HepG2 (cell line): Measurements from ENCODE around the gene MYO16. TPM values are rescaled to one million over a fixed set of nuclear protein-coding genes. Genes with fewer than 3 reads are reported as not detected.

ENCODE experiments used
- ATAC-seq: fragments of 200-7000 bp; cut with Tn5 transposase; 3 replicates; pipeline ENCODE4 v1.9.1; 2020; ENCODE audit warnings: mild to moderate bottlenecking, moderate library complexity
- BruUV-seq: library from RNA; stranded (reverse); fragments of 400-500 nt; replicated peaks from 2 replicates; lab custom pipeline; 2021; lab: Mats Ljungman, UMichigan
- CTCF ChIA-PET: fragments of 300-600 bp; formaldehyde crosslinking; extraction: SDS; loops from one replicate; lab custom pipeline; 2021; ENCODE audit warnings: low total read pairs, inconsistent platforms, low intra/inter-chr PET ratio; lab: Yijun Ruan, JAX
- POLR2A ChIA-PET: fragments of 350-600 bp; sonication (Branson Sonifier 250); formaldehyde crosslinking; loops from one replicate; lab custom pipeline; 2020; ENCODE audit warnings: antibody characterized with exemption, inconsistent platforms; lab: Yijun Ruan, JAX
- DNase-seq: peaks from one replicate; pipeline ENCODE4 v3.0.0-alpha.2; 2015; ENCODE audit warnings: low spot score
- FAIRE-seq: peaks from 3 replicates; lab custom pipeline; 2011; peaks lifted over from hg19 to GRCh38; lab: Jason Lieb, UNC
- H2AFZ ChIP-seq: one replicate; pipeline ENCODE4 v1.6.1; 2011; ENCODE audit warnings: low read length, inconsistent platforms
- H3K27ac ChIP-seq: fragments of 300-600 bp; 3 replicates; pipeline ENCODE4 v1.8.0; 2011; ENCODE audit warnings: mixed run types, mild to moderate bottlenecking, mixed read lengths, low read length, inconsistent platforms; ENCODE audit not compliant: insufficient read depth; ENCODE audit errors: extremely low read length
- H3K27me3 ChIP-seq, 2 experiments: fragments of 200-600 bp in 1 of 2; 2 replicates in 1 of 2; 3 replicates in 1 of 2; pipeline versions ENCODE4 v1.6.0 to v1.8.0; 2011; ENCODE audit warnings: low read length in 2 of 2, mild to moderate bottlenecking in 2 of 2, moderate library complexity in 2 of 2, inconsistent platforms in 1 of 2; ENCODE audit not compliant: insufficient read depth in 2 of 2, control insufficient read depth in 1 of 2
- H3K36me3 ChIP-seq, 2 experiments: fragments of 200-600 bp in 1 of 2; replicated peaks in 1 of 2; 2 replicates in 1 of 2; 3 replicates in 1 of 2; pipeline versions ENCODE4 v1.5.1 to v1.8.0; 2011; ENCODE audit warnings: low read length in 2 of 2, inconsistent platforms in 1 of 2; ENCODE audit not compliant: insufficient read depth in 2 of 2, control insufficient read depth in 1 of 2
- H3K4me1 ChIP-seq: 2 replicates; pipeline ENCODE4 v1.5.1; 2012; ENCODE audit warnings: low read length, inconsistent platforms; ENCODE audit not compliant: insufficient read depth
- H3K4me2 ChIP-seq: 2 replicates; pipeline ENCODE4 v1.6.0; 2011; ENCODE audit warnings: low read depth, low read length, inconsistent platforms
- H3K4me3 ChIP-seq, 3 experiments: fragments of 200-600 bp in 1 of 3; sonication (generic), shearing (Covaris generic) in 1 of 3; replicated peaks in 1 of 3; 2 replicates each; pipeline ENCODE4 v1.5.1; 2011 to 2016; ENCODE audit warnings: low read length in 3 of 3, inconsistent platforms in 2 of 3, low read depth in 2 of 3, mild to moderate bottlenecking in 2 of 3, control low read depth in 1 of 3, mixed read lengths in 1 of 3; ENCODE audit not compliant: insufficient read depth in 1 of 3
- H3K79me2 ChIP-seq: one replicate; pipeline ENCODE4 v1.6.1; 2011; ENCODE audit warnings: low read length, inconsistent platforms; ENCODE audit not compliant: insufficient read depth
- H3K9ac ChIP-seq: 2 replicates; pipeline ENCODE4 v1.6.0; 2011; ENCODE audit warnings: mild to moderate bottlenecking, low read depth, low read length, inconsistent platforms; ENCODE audit not compliant: insufficient read depth
- H3K9me3 ChIP-seq: 2 replicates; pipeline ENCODE4 v1.5.1; 2012; ENCODE audit warnings: mild to moderate bottlenecking, low read length
- H4K20me1 ChIP-seq: 2 replicates; pipeline ENCODE4 v1.6.0; 2011; ENCODE audit warnings: inconsistent platforms, mild to moderate bottlenecking, low read length, moderate library complexity; ENCODE audit not compliant: insufficient read depth
- ATF2 ChIP-seq: sonication (generic); formaldehyde crosslinking; IDR thresholded peaks from 2 replicates; pipeline ENCODE4 v1.4.0; 2020; ENCODE audit warnings: missing genetic modification reagents
- CC2D1A ChIP-seq: sonication (generic); formaldehyde crosslinking; IDR thresholded peaks from 2 replicates; pipeline ENCODE4 v1.8.1; 2023; ENCODE audit warnings: mild to moderate bottlenecking, missing genetic modification reagents
- CENPX ChIP-seq: sonication (generic); formaldehyde crosslinking; IDR thresholded peaks from 2 replicates; pipeline ENCODE4 v1.9.0; 2021; ENCODE audit warnings: mild to moderate bottlenecking, missing genetic modification reagents, moderate library complexity
- HDAC1 ChIP-seq: sonication (generic); formaldehyde crosslinking; IDR thresholded peaks from 2 replicates; pipeline ENCODE4 v1.5.1; 2020; ENCODE audit warnings: mild to moderate bottlenecking, missing genetic modification reagents
- MXI1 ChIP-seq: IDR thresholded peaks from 3 replicates; pipeline ENCODE4 v1.6.1; 2012; ENCODE audit warnings: low read depth, low read length, inconsistent platforms, borderline replicate concordance
- MYPOP ChIP-seq: sonication (generic); formaldehyde crosslinking; IDR thresholded peaks from 2 replicates; pipeline ENCODE4 v1.8.1; 2023; ENCODE audit warnings: mild to moderate bottlenecking, moderate library complexity, missing genetic modification reagents
- NR2C2 ChIP-seq: sonication (generic); formaldehyde crosslinking; IDR thresholded peaks from 2 replicates; pipeline ENCODE4 v1.4.0; 2020; ENCODE audit warnings: missing genetic modification reagents, mild to moderate bottlenecking, moderate library complexity, borderline replicate concordance
- POLR2A ChIP-seq, 2 experiments: IDR thresholded peaks; 2 replicates each; pipeline ENCODE4 v1.6.1; 2011; ENCODE audit warnings: low read depth in 2 of 2, low read length in 2 of 2, mild to moderate bottlenecking in 1 of 2, moderate library complexity in 1 of 2; ENCODE audit not compliant: insufficient read depth in 1 of 2
- TERF1 ChIP-seq: sonication (generic); formaldehyde crosslinking; IDR thresholded peaks from 2 replicates; pipeline ENCODE4 v1.8.0; 2022; ENCODE audit warnings: mild to moderate bottlenecking, missing genetic modification reagents, moderate library complexity
- YEATS4 ChIP-seq: sonication (generic); formaldehyde crosslinking; IDR thresholded peaks from 2 replicates; pipeline ENCODE4 v1.4.0; 2020; ENCODE audit warnings: missing genetic modification reagents, borderline replicate concordance
- ZNF124 ChIP-seq: sonication (generic); formaldehyde crosslinking; IDR thresholded peaks from 2 replicates; pipeline ENCODE4 v1.4.0; 2020; ENCODE audit warnings: missing genetic modification reagents
- ZNF343 ChIP-seq: sonication (generic); formaldehyde crosslinking; IDR thresholded peaks from 2 replicates; pipeline ENCODE4 v1.4.0; 2020; ENCODE audit warnings: mild to moderate bottlenecking, missing genetic modification reagents
- ZNF768 ChIP-seq: sonication (generic); formaldehyde crosslinking; IDR thresholded peaks from 2 replicates; pipeline ENCODE4 v1.4.0; 2020; ENCODE audit warnings: missing genetic modification reagents
- WGBS: methylation state at CpG from one replicate; pipeline ENCODE4 v1.1.6; 2017; ENCODE audit warnings: low lambda C conversion rate; 5-methylcytosine and 5-hydroxymethylcytosine counted together
- in situ Hi-C: cut with HindIII; loops from 2 replicates; pipeline ENCODE4 v1.10.0; 2017; ENCODE audit warnings: low pct_unique_long_range_greater_than_20kb; ENCODE audit not compliant: extremely low pct_ligation_motif_present
- intact Hi-C: fragments of 100-400 bp; cut with micrococcal nuclease; formaldehyde crosslinking; loops from one replicate; pipeline ENCODE4 v1.10.0; 2022; ENCODE audit not compliant: unreplicated experiment
- polyA plus RNA-seq, 8 experiments: library from polyadenylated mRNA; depleted of rRNA in 3 of 8; stranded (reverse) in 7 of 8; unstranded in 1 of 8; fragments of >200 nt; fragmentation: Illumina TruSeq in 4 of 8; extraction: Trizol in 4 of 8; gene quantifications; 2 replicates each; pipeline versions ENCODE4 v1.2.1 to v1.2.3, GENCODE V29; 2011 to 2016; ENCODE audit warnings: low read depth in 4 of 8, missing spikeins in 1 of 8, mixed read lengths in 1 of 8; ENCODE audit not compliant: insufficient read depth in 1 of 8
- total RNA-seq, 5 experiments: library from RNA; depleted of rRNA; stranded (reverse); fragments of >200 nt; fragmentation: Illumina TruSeq; extraction: Trizol; gene quantifications; 2 replicates each; pipeline ENCODE4 v1.2.3, GENCODE V29; 2016; ENCODE audit warnings: low read depth in 1 of 5

Gene MYO16
- total and polyA plus RNA-seq, 2 of the 13 experiments (the other 11 are each of a cell fraction or from before 2014, with no cell fraction given), result not detected

- Histone ChIP-seq H3K4me3 (no peak overlapping the region), H3K4me1 (no peaks in the 10 kb centered on the region), H3K4me2 (no peak overlapping the region), H3K9me3 (no peaks in the 10 kb centered on the region), H4K20me1 (no peaks in the 10 kb centered on the region), H3K36me3 (no peaks in the 10 kb centered on the region), H3K27me3 (no peaks in the 10 kb centered on the region; a peak in 1 of 5 replicates), H3K9ac (no peak overlapping the region), H3K79me2 (no peaks in the 10 kb centered on the region), H2AFZ (no peak overlapping the region), H3K27ac (no peak overlapping the region)
- no TSS peak for BruUV-seq
- WGBS, result 69% methylated on average over 14 of the region's 22 CpGs
- intact Hi-C loops (no loop called here), in situ Hi-C loops (no loop called here)
- CTCF ChIA-PET, result no interaction called here
- no peak for DNase-seq
- no peak for FAIRE-seq
- POLR2A ChIA-PET, result no interaction called here
- no peak for ATAC-seq
- TF ChIP-seq ZNF768, result no peak
- TF ChIP-seq CENPX (CRISPR knock-in tag), result no peak
- no peak for TF ChIP-seq ZNF124 (CRISPR knock-in tag)
- TF ChIP-seq ATF2 (CRISPR knock-in tag), result no peak
- no peak for TF ChIP-seq CC2D1A (CRISPR knock-in tag)
- TF ChIP-seq MXI1, result no peak
- TF ChIP-seq HDAC1 (CRISPR knock-in tag), result no peak
- TF ChIP-seq TERF1 (CRISPR knock-in tag), result no peak
- no peak for TF ChIP-seq POLR2A (IDR thresholded peaks at IDR 0.05; ENCODE audit: insufficient read depth in 1 of 2, low read depth in 2 of 2, low read length in 2 of 2)
- no peak for TF ChIP-seq MYPOP (CRISPR knock-in tag)
- TF ChIP-seq NR2C2 (CRISPR knock-in tag), result no peak
- TF ChIP-seq YEATS4 (CRISPR knock-in tag), result no peak
- no peak for TF ChIP-seq ZNF343 (CRISPR knock-in tag)
Observed at GRCh38 chr13:109088624-109088917, 459.2 kb downstream of the MYO16 start.
